GM19328 (cell line): ENCODE results near the gene TAF9.
"Not testable (repeated sequence)": the region's sequence is repeated elsewhere in the genome, so short reads cannot be mapped to it uniquely, and the experiment has no call there.

Source experiments
- ATAC-seq: cut with Tn5 transposase; IDR thresholded peaks from one replicate; pipeline ENCODE4 v1.9.1; 2021; ENCODE audit warnings: mild to moderate bottlenecking, moderate library complexity; ENCODE audit not compliant: unreplicated experiment

TAF9 gene

DNA sequence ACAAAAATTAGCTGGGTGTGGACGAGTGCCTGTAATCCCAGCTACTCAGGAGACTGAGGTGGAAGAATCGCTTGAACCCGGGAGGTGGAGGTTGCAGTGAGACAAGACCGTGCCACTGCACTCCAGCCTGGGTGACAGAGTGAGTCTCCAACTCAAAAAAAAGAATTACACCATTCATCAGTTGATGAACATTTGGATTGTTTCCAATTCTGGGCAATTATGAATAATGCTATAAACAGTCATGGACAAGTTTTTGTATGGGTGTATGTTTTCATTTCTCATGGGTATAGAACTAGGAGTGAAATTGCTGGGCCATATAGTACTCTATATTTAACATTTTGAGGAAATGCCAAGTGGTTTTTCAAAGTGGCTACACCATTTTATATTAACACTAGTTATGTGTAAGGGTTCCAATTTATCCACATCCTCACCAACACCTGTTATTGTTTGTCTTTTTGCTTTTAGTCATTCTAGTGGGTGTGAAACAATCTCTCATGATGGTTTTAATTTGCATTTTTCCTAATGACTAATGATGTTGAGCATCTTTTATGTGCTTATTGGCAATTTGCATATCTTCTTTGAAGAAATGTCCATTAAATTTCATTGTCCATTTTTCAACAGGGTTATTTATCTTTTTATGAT, 27.7 kb downstream of the TAF9 start:
- ATAC-seq: no peak

DNA sequence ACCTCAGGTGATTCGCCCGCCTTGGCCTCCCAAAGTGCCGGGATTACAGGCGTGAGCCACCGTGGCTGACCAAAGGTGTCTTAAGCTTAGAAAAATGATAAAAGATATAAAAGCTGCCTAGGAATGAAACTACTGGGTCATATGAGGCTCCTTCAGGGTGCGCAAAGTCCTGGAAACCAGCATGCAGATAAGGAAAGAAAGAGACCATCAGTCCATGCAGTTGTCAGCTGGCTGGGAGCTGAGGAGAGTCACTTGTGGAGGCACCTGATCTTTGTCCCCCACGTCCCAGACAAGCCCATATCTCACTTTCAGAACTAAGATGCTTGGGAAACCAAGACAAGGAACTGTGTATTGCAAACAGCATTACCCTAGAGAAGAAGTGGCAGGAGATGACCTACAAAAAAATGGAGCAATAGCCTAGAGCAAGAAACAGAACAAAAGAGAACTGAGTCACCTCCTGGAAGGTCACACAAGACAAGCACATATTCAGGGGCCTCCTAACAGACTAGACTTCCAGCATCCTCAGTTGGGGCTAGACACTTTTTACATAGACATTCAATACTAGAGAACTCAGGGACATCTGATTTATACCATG, 33.9 kb downstream of the TAF9 start:
- no peak for ATAC-seq

DNA sequence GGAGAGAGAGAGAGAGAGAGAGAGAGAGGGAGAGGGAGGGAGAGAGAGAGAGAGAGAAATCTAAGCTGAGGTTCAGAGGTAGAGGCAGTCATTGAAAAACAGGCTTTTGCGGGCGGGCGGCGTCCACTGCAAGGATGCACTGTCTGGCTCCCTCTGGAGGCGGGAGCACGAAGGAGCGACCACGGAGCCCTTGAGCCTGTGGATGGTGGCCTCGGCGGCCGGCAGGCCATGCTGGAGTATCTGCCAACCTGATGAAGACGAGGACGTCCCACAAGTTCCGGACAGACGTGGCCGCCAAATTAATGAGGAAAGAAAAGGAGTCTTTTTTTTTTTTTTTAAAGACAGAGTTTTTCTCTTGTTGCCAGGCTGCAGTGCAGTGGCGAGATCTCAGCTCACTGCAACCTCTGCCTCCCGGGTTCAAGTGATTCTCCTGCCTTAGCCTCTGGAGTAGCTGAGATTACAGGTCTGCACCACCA, 34.5 kb downstream of the TAF9 start:
- ATAC-seq: no peak

DNA sequence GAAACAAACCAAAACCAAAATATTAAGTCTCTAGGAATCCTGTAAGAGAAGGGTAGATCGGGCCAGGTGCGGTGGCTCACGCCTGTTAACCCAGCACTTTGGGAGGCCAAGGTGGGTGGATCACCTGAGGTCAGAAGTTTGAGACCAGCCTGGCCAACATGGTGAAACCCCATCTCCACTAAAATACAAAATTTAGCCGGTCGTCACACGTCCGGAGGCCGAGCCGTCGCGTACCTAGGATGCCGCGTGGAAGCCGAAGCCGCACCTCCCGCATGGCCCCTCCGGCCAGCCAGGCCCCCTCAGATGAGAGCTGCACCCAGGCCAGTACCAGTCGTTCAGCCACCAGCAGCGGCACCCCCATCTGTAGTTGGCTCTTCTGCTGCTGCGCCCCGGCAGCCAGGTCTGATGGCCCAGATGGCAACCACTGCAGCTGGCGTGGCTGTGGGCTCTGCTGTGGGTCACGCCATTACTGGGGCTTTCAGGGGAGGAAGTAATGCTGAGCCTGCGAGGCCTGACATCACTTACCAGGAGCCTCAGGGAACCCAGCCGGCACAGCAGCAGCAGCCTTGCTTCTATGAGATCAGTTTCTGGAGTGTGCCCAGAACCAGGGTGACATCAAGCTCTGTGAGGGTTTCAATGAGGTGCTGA, 35.5 kb downstream of the TAF9 start:
- not testable (repeated sequence) for ATAC-seq

DNA sequence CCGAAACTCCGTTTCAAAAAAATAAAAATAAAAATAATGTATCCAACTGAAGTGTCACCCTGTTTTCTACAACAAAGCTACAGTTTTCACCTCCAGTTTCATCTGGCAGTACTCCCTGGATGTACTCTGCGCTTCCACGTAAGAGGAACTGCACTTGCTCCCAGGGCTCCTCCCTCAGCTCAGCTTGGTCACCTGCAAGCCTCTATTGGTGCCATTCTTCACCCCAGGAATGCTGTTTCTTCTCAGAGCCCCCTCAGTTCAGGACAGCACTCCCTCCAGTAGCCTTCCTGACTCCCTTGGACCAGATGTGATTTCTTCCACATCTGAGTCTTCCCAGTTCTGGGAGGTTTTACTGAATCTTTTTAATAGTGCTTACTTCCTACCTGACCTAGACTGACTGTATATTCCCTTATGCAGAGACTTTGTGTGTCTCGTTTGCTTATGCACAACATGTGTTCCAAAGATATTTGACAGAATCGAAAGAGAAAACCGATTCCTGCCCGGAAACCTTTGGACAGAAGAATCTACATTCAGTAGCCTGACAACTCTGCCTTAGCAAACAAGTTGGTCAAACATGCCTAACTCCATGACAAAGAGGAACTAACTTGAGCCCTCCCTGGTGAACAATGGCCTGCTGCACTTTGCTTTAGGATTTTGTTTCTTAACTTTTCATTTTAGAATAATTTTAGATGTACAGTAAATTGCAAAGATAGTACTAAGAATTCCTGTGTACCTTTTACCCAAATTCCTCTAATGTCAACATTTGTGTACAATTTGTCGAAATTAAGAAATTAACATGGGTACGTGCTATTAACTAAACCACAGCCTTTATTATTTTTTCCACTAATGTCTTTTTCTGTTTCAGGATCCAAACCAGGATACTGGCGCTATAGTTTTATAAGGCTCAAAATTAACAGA, 37.5 kb downstream of the TAF9 start:
- ATAC-seq: no peak

DNA sequence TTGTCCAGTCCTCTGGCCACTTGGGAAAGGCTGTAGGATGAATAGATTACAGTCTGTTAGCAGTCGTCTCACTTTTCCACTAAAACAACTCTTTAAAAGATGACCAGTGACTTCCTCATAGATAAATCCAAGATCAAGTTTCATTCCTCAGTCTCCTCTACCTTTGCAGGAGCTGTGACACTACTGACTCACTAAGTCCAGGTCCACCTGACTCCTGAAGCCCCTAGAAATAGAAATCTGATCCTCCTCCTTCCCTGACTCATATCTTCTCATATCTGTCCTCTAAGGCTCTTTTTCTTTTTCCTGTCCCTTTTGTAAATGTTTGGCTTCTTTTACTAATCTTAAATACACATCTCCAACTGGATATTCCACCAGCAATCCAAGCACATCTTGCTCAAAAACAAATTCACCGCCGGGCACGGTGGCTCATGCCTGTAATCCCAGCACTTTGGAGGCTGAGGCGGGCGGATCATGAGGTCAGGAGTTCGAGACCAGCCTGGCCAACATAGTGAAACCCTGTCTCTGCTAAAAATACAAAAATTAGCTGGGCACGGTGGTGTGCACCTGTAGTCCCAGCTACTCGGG, 39.3 kb downstream of the TAF9 start:
- ATAC-seq: no peak

DNA sequence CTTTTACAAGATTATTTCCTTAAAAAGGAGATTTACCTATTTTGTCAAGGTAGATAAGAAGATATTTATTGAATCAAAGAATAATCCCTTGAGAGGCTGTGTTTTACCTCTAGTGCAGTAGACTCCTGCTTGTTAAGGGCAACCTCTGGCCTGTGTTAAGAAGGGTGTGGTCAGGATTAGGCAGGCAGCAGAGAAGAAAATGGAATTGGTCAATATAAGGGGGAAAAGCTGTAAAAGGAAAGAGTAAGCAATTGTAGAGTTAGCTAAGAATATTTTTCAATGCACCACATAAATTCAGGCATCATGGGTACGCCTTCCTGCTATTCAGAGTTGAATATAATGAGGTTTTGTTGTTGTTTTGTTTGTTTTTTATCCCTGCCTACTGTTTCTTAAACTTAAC, 43.0 kb downstream of the TAF9 start:
- ATAC-seq: no peak

DNA sequence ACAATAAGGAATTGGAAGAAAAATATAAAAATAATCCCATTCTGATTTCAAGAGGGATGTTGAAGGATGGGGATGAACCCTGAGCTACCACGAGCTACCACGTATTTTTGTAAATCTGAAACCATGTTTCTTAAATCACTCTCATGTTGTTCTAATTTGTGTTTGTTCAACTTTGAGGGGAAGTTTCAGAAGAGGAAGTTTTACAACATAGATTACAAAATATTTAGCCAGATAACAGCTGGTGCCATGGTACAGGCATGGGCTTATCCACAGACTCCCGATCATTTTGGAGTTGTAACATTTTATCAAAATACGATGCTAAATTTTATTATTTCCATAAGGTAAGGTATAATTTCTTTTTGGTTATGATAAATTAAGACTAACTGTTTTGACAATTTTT, 51.9 kb downstream of the TAF9 start:
- ATAC-seq: no peak

DNA sequence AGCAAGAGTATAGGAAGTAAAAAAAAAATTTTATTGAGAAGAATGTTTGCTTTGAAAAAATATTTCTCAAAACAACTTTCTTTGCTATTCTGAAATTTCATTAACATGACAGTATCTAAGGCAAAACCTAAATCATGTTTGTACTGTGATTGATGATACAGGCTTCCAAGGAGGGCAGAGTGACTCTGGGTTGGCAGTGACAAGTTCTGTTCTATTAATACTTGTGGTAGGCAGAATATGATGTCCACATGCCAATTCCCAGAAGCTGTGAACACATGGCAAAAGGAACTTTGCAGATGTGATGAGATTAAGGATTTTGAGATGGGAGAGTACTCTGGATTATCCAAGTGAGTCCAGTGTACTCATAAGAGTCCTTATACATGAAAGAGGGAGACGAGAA, 53.3 kb downstream of the TAF9 start:
- ATAC-seq: no peak
